HL-60 (cell line): ENCODE results near the gene MVK.

Experiments used
- DNase-seq, 2 experiments: peaks; one replicate each; pipeline ENCODE4 v3.0.0-alpha.2; 2010 to 2020; ENCODE audit warnings: low read depth in 1 of 2, low spot score in 1 of 2
- H3K27ac ChIP-seq: fragments of 250-450 bp; sonication (Bioruptor Pico); replicated peaks from 2 replicates; pipeline ENCODE4 v1.5.1; 2020; ENCODE audit warnings: mild to moderate bottlenecking, moderate library complexity
- H3K27me3 ChIP-seq: fragments of 250-450 bp; sonication (Bioruptor Pico); 2 replicates; pipeline ENCODE4 v1.5.1; 2021; ENCODE audit warnings: mild to moderate bottlenecking, moderate library complexity; ENCODE audit not compliant: insufficient read depth, poor library complexity, severe bottlenecking
- H3K4me3 ChIP-seq: replicated peaks from 2 replicates; pipeline ENCODE4 v1.5.1; 2011; ENCODE audit warnings: mild to moderate bottlenecking, control low read depth, low read length; ENCODE audit not compliant: insufficient read depth
- GABPA ChIP-seq: IDR thresholded peaks from 2 replicates; pipeline ENCODE4 v1.6.1; 2012; ENCODE audit warnings: low read depth
- POLR2AphosphoS5 ChIP-seq: IDR thresholded peaks from 2 replicates; pipeline ENCODE4 v1.6.1; 2012; ENCODE audit warnings: low read depth
- REST ChIP-seq: IDR thresholded peaks from 2 replicates; pipeline ENCODE4 v1.6.1; 2012; ENCODE audit warnings: low read depth; ENCODE audit not compliant: insufficient replicate concordance
- SPI1 ChIP-seq: IDR thresholded peaks from 2 replicates; pipeline ENCODE4 v1.6.1; 2012; ENCODE audit warnings: low read depth, mild to moderate bottlenecking, borderline replicate concordance
- TF ChIP-seq, protein P1 (sequence below): IDR thresholded peaks from one replicate; pipeline ENCODE4 v1.5.1; 2011; ENCODE audit warnings: low read length, control low read depth, inconsistent platforms; ENCODE audit not compliant: insufficient read depth

Gene MVK

DNA sequence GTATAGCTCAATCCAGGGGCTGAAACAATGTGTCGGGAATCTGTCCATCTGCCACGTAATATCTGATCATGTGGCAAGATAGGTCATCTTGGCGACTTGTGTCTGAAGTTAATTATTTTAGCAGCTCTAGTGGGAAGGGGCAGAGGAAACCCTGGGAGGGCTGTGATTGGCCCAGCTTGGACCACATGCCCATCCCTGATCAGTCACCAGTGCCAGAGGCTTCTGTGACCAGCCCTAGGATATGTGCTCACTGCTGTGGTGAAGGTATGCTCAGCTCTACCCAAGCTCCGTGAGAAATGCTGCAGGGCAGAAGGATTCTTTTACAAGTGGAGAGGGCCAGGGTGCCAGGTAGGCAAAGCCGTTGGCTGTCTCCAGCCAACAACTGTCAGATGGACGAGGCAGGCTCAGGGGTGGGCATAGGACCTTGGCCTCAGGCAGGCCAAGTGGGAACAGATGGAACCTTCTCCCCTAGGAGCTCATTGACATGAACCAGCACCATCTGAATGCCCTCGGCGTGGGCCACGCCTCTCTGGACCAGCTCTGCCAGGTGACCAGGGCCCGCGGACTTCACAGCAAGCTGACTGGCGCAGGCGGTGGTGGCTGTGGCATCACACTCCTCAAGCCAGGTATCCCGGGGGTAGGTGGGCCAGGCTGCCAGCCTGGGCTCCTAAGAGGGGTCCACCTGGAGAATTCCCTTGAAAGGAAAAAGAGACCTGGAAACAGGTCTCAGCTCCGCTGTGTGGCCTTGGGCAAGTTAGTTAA, 21.1 kb downstream of the MVK start:
- Histone ChIP-seq H3K4me3 (no peak overlapping the region), H3K27ac (no peak overlapping the region; the same call in 1 of the 2 replicates), H3K27me3 (no peaks in the 10 kb centered on the region)
- TF ChIP-seq, protein P1, sequence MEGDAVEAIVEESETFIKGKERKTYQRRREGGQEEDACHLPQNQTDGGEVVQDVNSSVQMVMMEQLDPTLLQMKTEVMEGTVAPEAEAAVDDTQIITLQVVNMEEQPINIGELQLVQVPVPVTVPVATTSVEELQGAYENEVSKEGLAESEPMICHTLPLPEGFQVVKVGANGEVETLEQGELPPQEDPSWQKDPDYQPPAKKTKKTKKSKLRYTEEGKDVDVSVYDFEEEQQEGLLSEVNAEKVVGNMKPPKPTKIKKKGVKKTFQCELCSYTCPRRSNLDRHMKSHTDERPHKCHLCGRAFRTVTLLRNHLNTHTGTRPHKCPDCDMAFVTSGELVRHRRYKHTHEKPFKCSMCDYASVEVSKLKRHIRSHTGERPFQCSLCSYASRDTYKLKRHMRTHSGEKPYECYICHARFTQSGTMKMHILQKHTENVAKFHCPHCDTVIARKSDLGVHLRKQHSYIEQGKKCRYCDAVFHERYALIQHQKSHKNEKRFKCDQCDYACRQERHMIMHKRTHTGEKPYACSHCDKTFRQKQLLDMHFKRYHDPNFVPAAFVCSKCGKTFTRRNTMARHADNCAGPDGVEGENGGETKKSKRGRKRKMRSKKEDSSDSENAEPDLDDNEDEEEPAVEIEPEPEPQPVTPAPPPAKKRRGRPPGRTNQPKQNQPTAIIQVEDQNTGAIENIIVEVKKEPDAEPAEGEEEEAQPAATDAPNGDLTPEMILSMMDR = no peak
- TF ChIP-seq POLR2AphosphoS5 = no peak
- no peak for TF ChIP-seq SPI1
- TF ChIP-seq GABPA = no peak
- DNase-seq = no peak

- no peak overlapping the region for H3K4me3 ChIP-seq
- no peak overlapping the region; the same call in 1 of the 2 replicates for H3K27ac ChIP-seq
- no peaks in the 10 kb centered on the region for H3K27me3 ChIP-seq
- TF ChIP-seq SPI1 (peak; percentile 89; the same call in 1 of the 2 replicates), POLR2AphosphoS5 (peak; percentile 73), GABPA (peak; percentile 27; the same call in 1 of the 2 replicates), REST (no peak)
- TF ChIP-seq, protein P1 = no peak
- DNase-seq = peak; percentile 79 to 96
Measured at GRCh38 chr12:109595321-109595902, 21.8 kb downstream of the MVK start.

DNA sequence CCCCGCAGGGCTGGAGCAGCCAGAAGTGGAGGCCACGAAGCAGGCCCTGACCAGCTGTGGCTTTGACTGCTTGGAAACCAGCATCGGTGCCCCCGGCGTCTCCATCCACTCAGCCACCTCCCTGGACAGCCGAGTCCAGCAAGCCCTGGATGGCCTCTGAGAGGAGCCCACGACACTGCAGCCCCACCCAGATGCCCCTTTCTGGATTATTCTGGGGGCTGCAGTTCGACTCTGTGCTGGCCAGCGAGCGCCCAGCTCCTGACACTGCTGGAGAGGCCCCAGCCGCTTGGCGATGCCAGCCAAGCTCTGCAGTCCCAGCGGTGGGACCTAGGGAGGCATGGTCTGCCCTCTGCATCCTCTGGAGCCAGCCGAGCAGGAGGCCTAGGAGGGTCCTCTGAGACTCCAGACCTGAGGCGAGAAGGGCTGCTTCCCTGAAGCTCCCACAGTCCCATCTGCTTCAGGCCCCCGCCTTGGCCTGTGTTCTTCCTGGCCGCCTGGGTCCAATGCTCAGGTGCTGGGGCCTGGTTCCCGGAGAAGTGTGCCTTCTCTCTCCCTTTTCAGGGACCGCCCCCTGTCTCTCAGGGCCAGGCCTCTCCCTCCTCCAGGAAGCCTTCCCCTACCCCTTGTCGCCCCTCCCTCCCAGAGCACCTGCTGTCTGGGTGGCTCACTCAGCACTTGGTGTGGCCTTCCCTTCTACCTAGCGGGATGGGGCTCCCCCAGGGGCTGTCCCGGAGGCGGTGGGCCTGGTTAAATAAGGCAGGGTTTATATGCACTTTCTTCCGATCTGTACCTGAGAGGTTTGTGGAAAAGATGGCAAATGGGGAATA, 23.0 kb downstream of the MVK start:
- Histone ChIP-seq H3K27ac (no peak overlapping the region), H3K4me3 (no peak overlapping the region), H3K27me3 (no peaks in the 10 kb centered on the region)
- TF ChIP-seq SPI1 (no peak), REST (no peak), GABPA (no peak), POLR2AphosphoS5 (no peak)
- TF ChIP-seq, protein P1 = no peak
- DNase-seq = no peak
